Measurements from ENCODE around the gene ATP11A. TPM values are rescaled to one million over a fixed set of nuclear protein-coding genes. Genes with fewer than 3 reads are reported as not detected.

Gene ATP11A
- total and polyA plus RNA-seq, 10 of the 15 experiments (the other 5 are each of a cell fraction or from before 2014, with no cell fraction given) = 1.4 to 69.6 (median 14.4) TPM

GRCh38 chr13:112781287-112781686, 91.4 kb downstream of the ATP11A start:
- Histone ChIP-seq H3K4me1 (ENCODE audit: control insufficient read depth, insufficient read depth, low read length) (peaks cover 6% of the 10 kb centered on the region), H2AFZ (ENCODE audit: control insufficient read depth, low read depth, low read length) (no peak overlapping the region), H3K9ac (ENCODE audit: control insufficient read depth, insufficient read depth, low read length) (no peak overlapping the region), H3K27me3 (replicated peaks in 1 of 2; ENCODE audit: control insufficient read depth in 2 of 2, insufficient read depth in 2 of 2, low read length in 1 of 2) (no peaks in the 10 kb centered on the region), H3K4me2 (ENCODE audit: control insufficient read depth, insufficient read depth) (no peak overlapping the region), H3K36me3 (ENCODE audit: control insufficient read depth in 2 of 2, insufficient read depth in 2 of 2, low read length in 1 of 2) (peaks cover 2 to 10% of the 10 kb centered on the region in 2 experiments; a peak in 2 of 4 replicates), H3K4me3 (no peak overlapping the region), H4K20me1 (ENCODE audit: control insufficient read depth, insufficient read depth) (no peaks in the 10 kb centered on the region), H3K9me3 (replicated peaks; ENCODE audit: control insufficient read depth, insufficient read depth, low read length) (no peaks in the 10 kb centered on the region), H3K79me2 (ENCODE audit: control insufficient read depth, insufficient read depth, low read length) (no peaks in the 10 kb centered on the region; the same call in none of the 2 replicates), H3K27ac (ENCODE audit: control insufficient read depth, insufficient read depth) (no peak overlapping the region)
- SMC1A ChIA-PET (ENCODE audit: uncharacterized antibody, unreplicated experiment) = no interaction called here
- POLR2A ChIA-PET = no interaction called here
- in situ Hi-C loops (cut with MboI) (no loop called here), intact Hi-C loops (cut with micrococcal nuclease; ENCODE audit: unreplicated experiment) (no loop called here)
- no peak for FAIRE-seq
- no peak for ATAC-seq
- RAD21 ChIA-PET (ENCODE audit: unreplicated experiment) = no interaction called here
- CTCF ChIA-PET = interaction anchor here (0.6 kb wide), 1 partner anchor 19 kb away, joined by 3 read pairs; no protein-coding TSS in a partner anchor
- DNase-seq (ENCODE audit: low read depth, low spot score) = no peak
- WGBS (ENCODE audit: insufficient coverage, insufficient replicate concordance, low lambda C conversion rate, missing lambda C conversion rate) = 96% methylated on average over 18 of the region's 18 CpGs
- BruUV-seq (replicated peaks) = no TSS peak
- TF ChIP-seq TCF7 (IDR thresholded peaks at IDR 0.05; ENCODE audit: borderline replicate concordance) (no peak), CEBPZ (IDR thresholded peaks at IDR 0.05; ENCODE audit: low read depth, low read length) (no peak), NFYB (IDR thresholded peaks at IDR 0.05; ENCODE audit: insufficient read depth, low read depth, low read length) (no peak), MYC (IDR thresholded peaks at IDR 0.05; ENCODE audit: insufficient read depth, insufficient read length, insufficient replicate concordance, low read length, severe bottlenecking) (no peak), SMARCA5 (IDR thresholded peaks at IDR 0.05) (no peak), SRF (IDR thresholded peaks at IDR 0.05; ENCODE audit: low read depth in 2 of 2, low read length in 2 of 2) (no peak), ZBTB4 (CRISPR knock-in tag; IDR thresholded peaks at IDR 0.05) (no peak), HCFC1 (IDR thresholded peaks at IDR 0.05; ENCODE audit: low read length) (no peak), IRF4 (IDR thresholded peaks at IDR 0.05; ENCODE audit: low read depth, low read length) (no peak), ZSCAN29 (IDR thresholded peaks at IDR 0.05) (no peak), NR2F1 (conservative IDR thresholded peaks at IDR 0.05) (no peak), YBX1 (IDR thresholded peaks at IDR 0.05) (no peak), RUNX3 (IDR thresholded peaks at IDR 0.05; ENCODE audit: low read length) (no peak), JUND (IDR thresholded peaks at IDR 0.05; ENCODE audit: low read depth, low read length) (no peak), ZBTB40 (IDR thresholded peaks at IDR 0.05; ENCODE audit: borderline replicate concordance) (no peak), ZZZ3 (IDR thresholded peaks at IDR 0.05; ENCODE audit: control insufficient read depth, insufficient read length, low read depth) (no peak)

All from GM12878 (cell line).